ENCODE measurements around the gene COPS9.

COPS9 gene

DNA sequence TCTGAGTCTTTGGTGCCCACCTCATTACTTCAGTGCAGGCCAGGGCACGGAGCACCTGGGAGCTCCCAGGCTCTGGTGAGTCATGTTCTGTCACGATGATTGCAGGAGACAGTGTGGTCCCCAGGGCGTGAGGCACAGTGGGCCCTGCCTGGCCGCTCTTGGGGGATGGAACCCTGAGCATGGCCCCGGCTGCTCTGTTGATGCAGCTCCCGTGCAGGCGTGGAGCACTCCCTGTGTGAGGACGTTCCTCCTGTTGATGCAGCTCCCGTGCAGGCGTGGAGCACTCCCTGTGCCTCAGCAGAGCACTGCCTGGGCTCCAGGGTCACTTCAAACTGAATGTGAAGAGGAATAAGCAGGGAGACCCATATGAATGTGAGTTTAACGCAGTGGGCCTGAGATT lies 30.1 kb downstream of the COPS9 start:
- no peak for DNase-seq

DNA sequence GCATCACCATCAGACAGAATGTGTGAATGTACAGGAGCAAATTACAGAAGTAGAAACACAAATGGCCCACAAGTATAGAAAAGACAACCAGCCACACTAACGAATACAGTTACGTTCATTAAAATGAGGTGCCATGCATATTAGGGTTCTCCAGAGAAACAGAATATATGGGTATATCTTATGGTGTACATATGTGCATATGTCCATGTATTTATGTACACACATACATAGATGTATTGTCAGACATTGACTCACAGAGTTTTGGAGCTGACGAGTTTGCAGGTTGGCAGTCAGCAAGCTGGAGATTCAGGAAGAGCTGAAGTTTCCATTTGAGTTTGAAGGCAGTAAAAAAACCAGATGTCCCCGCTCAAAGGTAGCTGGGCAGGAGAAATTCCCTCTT lies 33.0 kb downstream of the COPS9 start:
- no peak for DNase-seq

DNA sequence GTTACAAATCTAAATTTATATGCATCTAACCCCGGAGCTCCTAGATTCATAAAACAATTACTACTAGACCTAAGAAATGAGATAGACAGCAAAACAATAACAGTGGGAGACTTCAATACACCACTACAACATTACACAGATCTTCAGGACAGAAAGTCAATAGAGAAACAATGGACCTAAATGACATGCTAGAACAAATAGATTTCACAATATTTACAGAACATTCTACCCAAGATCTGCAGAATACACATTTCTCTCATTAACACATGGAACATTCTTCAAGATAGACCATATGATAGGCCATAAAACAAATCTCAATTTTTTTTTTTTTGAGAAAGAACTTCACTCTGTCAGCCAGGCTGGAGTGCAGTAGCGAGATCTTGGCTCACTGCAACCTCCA lies 37.8 kb downstream of the COPS9 start:
- DNase-seq, result no peak

DNA sequence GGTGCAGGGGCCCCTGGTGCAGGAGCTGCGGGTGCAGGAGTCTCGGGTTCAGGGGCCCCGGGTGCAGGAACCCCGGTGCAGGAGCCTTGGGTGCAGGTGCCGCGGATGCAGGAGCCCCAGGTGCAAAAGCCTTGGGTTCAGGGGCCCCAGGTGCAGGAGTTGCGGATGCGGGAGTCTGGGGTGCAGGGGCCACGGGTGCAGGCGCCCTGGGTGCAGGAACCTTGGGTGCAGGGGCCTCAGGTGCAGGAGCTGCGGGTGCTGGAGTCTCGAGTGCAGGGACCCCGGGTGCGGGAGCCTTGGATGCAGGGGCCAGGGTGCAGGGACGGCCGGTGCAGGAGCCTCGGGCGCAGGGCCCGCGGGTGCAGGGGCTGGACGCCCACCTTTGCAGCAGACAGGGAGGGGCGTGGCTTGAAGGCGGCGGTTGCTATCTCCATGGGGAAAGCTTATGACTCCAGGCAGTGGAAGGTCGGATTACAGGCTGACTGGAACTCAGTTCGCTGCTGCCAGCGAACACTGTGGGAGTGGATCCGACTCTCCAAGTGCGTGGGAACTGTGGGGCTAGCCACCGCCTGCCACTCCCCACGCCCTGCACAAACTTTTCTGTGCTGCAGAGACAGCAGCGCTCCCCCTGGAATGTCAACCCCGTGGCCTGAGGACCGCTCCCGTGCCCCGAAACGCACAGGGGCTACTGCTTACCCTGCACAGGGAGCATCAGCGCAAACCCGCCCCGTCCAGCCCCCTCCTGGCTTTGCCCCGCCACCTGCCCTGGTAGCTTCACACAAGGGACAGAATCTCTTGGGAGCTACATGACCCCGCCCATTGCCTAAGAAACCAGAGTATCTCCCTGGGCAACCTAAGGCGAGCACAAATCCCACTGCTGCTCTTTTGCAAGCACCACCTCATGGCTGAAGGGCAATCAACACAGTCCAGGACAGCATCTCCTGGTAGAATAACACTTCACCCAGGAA lies 40.3 kb downstream of the COPS9 start:
- DNase-seq, result no peak

DNA sequence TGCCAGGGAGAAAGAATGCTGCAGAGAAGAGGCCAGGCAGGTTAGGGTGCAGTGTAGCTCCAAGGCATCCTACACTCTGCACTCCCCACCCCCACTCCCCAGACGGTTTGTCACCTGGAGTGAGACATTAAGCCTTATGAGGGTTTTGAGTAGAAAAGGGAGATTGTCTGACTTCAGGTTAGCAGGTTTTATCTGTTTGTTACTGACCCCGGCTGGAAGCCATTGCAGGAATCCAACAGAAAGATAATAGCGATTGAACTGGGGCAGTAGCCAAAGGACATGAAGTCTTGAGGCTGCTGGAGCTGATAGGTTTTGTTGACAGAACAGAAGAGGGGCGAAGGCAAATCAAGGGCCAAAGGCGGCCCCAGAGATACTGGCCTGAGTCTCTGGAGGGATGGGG lies 46.8 kb downstream of the COPS9 start:
- DNase-seq, result no peak

DNA sequence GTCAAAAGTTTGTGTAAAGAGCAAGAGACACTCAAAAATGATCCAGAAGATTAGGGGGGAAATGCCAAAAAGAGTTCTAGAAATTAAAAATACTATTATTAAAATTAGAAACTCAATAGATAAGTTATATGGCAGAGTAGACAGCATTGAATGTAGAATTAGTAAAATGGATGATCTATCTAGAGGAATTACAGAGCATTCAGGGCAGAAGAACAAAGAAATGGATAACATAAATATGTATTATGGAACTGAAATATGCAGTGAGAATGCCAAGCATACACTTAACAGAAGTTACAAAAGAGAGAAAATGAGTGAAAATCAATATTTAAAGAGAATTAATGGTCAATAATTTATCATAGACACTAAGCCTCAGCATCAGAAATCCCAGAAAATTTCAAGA lies 49.5 kb downstream of the COPS9 start:
- no peak for DNase-seq

Measured in SW 1271 (cell line).